HEK293 (cell line): ENCODE results near the gene MPZL1.
"Not testable (repeated sequence)": the region's sequence is repeated elsewhere in the genome, so short reads cannot be mapped to it uniquely, and the experiment has no call there.

Experiments
- CTCF ChIA-PET: fragments of 350-600 bp; formaldehyde crosslinking; extraction: SDS; loops from one replicate; lab custom pipeline; 2021; ENCODE audit warnings: antibody characterized with exemption; lab: Yijun Ruan, JAX
- POLR2A ChIA-PET: fragments of 300-600 bp; formaldehyde crosslinking; extraction: SDS; loops from one replicate; lab custom pipeline; 2020; ENCODE audit warnings: antibody characterized with exemption, inconsistent platforms; lab: Yijun Ruan, JAX
- H3K27ac ChIP-seq: fragments of 200-500 bp; sonication (Bioruptor generic); 2 replicates; pipeline ENCODE4 v1.5.1; 2014; ENCODE audit warnings: low read depth, low read length, control low read depth, inconsistent platforms; ENCODE audit errors: extremely low read depth
- H3K36me3 ChIP-seq, 2 experiments: fragments of 200-500 bp in 1 of 2; sonication (Bioruptor generic) in 1 of 2; 1 replicate in 1 of 2; 2 replicates in 1 of 2; pipeline ENCODE4 v1.5.1; 2014 to 2017; ENCODE audit warnings: inconsistent platforms in 2 of 2, low read length in 2 of 2; ENCODE audit not compliant: control insufficient read depth in 2 of 2, insufficient read depth in 1 of 2
- H3K4me1 ChIP-seq: fragments of 200-500 bp; sonication (Bioruptor generic); 2 replicates; pipeline ENCODE4 v1.5.1; 2014; ENCODE audit warnings: mild to moderate bottlenecking, low read length, inconsistent platforms; ENCODE audit not compliant: control insufficient read depth, insufficient read depth
- H3K4me3 ChIP-seq: 2 replicates; pipeline ENCODE4 v1.5.1; 2011; ENCODE audit warnings: low read depth, mild to moderate bottlenecking, control low read depth, low read length, moderate library complexity
- H3K9me3 ChIP-seq: fragments of 200-500 bp; sonication (Bioruptor generic); 2 replicates; pipeline ENCODE4 v1.5.1; 2014; ENCODE audit warnings: low read depth, low read length, inconsistent platforms; ENCODE audit not compliant: control insufficient read depth, insufficient read depth
- HOXA7 ChIP-seq: sonication (generic); formaldehyde crosslinking; IDR thresholded peaks from 2 replicates; pipeline ENCODE4 v1.8.1; 2022; ENCODE audit warnings: missing genetic modification reagents, borderline replicate concordance
- IKZF3 ChIP-seq: fragments of 450-650 bp; IDR thresholded peaks from 2 replicates; pipeline ENCODE4 v1.5.0; 2018; ENCODE audit warnings: missing biosample characterization, mild to moderate bottlenecking, missing genetic modification characterization, moderate library complexity
- KLF8 ChIP-seq: fragments of 450-650 bp; formaldehyde crosslinking; IDR thresholded peaks from 2 replicates; pipeline ENCODE4 v1.5.1; 2016; ENCODE audit warnings: missing biosample characterization, missing genetic modification characterization
- SP7 ChIP-seq: fragments of 450-650 bp; formaldehyde crosslinking; IDR thresholded peaks from 2 replicates; pipeline ENCODE4 v1.5.1; 2016; ENCODE audit warnings: missing biosample characterization, missing genetic modification characterization
- ZBTB21 ChIP-seq: fragments of 450-650 bp; formaldehyde crosslinking; IDR thresholded peaks from 2 replicates; pipeline ENCODE4 v1.5.1; 2017; ENCODE audit warnings: missing biosample characterization, missing genetic modification characterization
- ZBTB6 ChIP-seq: fragments of 450-650 bp; formaldehyde crosslinking; IDR thresholded peaks from 2 replicates; pipeline ENCODE4 v1.5.1; 2017; ENCODE audit warnings: missing biosample characterization, missing genetic modification characterization
- ZFP37 ChIP-seq: fragments of 450-650 bp; formaldehyde crosslinking; IDR thresholded peaks from 2 replicates; pipeline ENCODE4 v1.5.1; 2016; ENCODE audit warnings: missing biosample characterization, missing genetic modification characterization
- ZNF174 ChIP-seq: fragments of 450-650 bp; formaldehyde crosslinking; IDR thresholded peaks from 2 replicates; pipeline ENCODE4 v1.5.0; 2017; ENCODE audit warnings: missing biosample characterization, mild to moderate bottlenecking, missing genetic modification characterization
- ZNF19 ChIP-seq: fragments of 450-650 bp; formaldehyde crosslinking; IDR thresholded peaks from 2 replicates; pipeline ENCODE4; 2016; ENCODE audit warnings: missing biosample characterization, missing genetic modification characterization, low read depth
- ZNF202 ChIP-seq: fragments of 450-650 bp; formaldehyde crosslinking; IDR thresholded peaks from 2 replicates; pipeline ENCODE4 v1.5.1; 2016; ENCODE audit warnings: missing biosample characterization, missing genetic modification characterization, borderline replicate concordance
- ZNF37A ChIP-seq: fragments of 450-650 bp; IDR thresholded peaks from 2 replicates; pipeline ENCODE4 v1.5.1; 2018; ENCODE audit warnings: missing biosample characterization, missing genetic modification characterization
- ZNF404 ChIP-seq: fragments of 450-650 bp; formaldehyde crosslinking; IDR thresholded peaks from 2 replicates; pipeline ENCODE4 v1.5.1; 2017; ENCODE audit warnings: missing biosample characterization, missing genetic modification characterization
- ZNF510 ChIP-seq: fragments of 450-650 bp; formaldehyde crosslinking; IDR thresholded peaks from 2 replicates; pipeline ENCODE4 v1.5.1; 2018; ENCODE audit warnings: mild to moderate bottlenecking, missing genetic modification characterization, missing biosample characterization; ENCODE audit not compliant: insufficient replicate concordance
- ZNF521 ChIP-seq: fragments of 450-650 bp; formaldehyde crosslinking; IDR thresholded peaks from 2 replicates; pipeline ENCODE4 v1.5.1; 2017; ENCODE audit warnings: missing biosample characterization, mild to moderate bottlenecking, missing genetic modification characterization
- ZNF529 ChIP-seq: fragments of 450-650 bp; formaldehyde crosslinking; IDR thresholded peaks from 2 replicates; pipeline ENCODE4 v1.5.1; 2017; ENCODE audit warnings: missing genetic modification characterization, missing biosample characterization; ENCODE audit not compliant: insufficient replicate concordance
- ZNF610 ChIP-seq: fragments of 450-650 bp; formaldehyde crosslinking; IDR thresholded peaks from 2 replicates; pipeline ENCODE4 v1.5.1; 2016; ENCODE audit warnings: missing biosample characterization, missing genetic modification characterization, borderline replicate concordance
- ZNF660 ChIP-seq: fragments of 450-650 bp; IDR thresholded peaks from 2 replicates; pipeline ENCODE4 v1.5.1; 2018; ENCODE audit warnings: missing biosample characterization, mild to moderate bottlenecking, missing genetic modification characterization
- ZNF664 ChIP-seq: fragments of 450-650 bp; formaldehyde crosslinking; IDR thresholded peaks from 2 replicates; pipeline ENCODE4 v1.5.1; 2016; ENCODE audit warnings: missing biosample characterization, missing genetic modification characterization
- ZNF677 ChIP-seq: fragments of 450-650 bp; IDR thresholded peaks from 2 replicates; pipeline ENCODE4 v1.5.0; 2018; ENCODE audit warnings: missing biosample characterization, mild to moderate bottlenecking, missing genetic modification characterization, moderate library complexity
- ZNF692 ChIP-seq: fragments of 450-650 bp; formaldehyde crosslinking; IDR thresholded peaks from 2 replicates; pipeline ENCODE4 v1.5.1; 2016; ENCODE audit warnings: missing biosample characterization, missing genetic modification characterization
- ZNF747 ChIP-seq: fragments of 450-650 bp; formaldehyde crosslinking; IDR thresholded peaks from 2 replicates; pipeline ENCODE4 v1.5.1; 2016; ENCODE audit warnings: missing biosample characterization, missing genetic modification characterization

MPZL1 gene

GRCh38 chr1:167805041-167805556 lies 83.3 kb downstream of the MPZL1 start:
- no peak overlapping the region for H3K27ac ChIP-seq
- POLR2A ChIA-PET: no interaction called here
- H3K4me1 ChIP-seq: no peaks in the 10 kb centered on the region
- no peaks in the 10 kb centered on the region for H3K36me3 ChIP-seq
- no peak overlapping the region for H3K4me3 ChIP-seq
- no peaks in the 10 kb centered on the region for H3K9me3 ChIP-seq
- TF ChIP-seq ZBTB21 (tag by site-specific recombination) (no peak), KLF8 (tag by site-specific recombination) (no peak), ZFP37 (tag by site-specific recombination) (no peak)
- CTCF ChIA-PET: no interaction called here

GRCh38 chr1:167806235-167806634 lies 84.5 kb downstream of the MPZL1 start:
- H3K4me1 ChIP-seq, H3K36me3 ChIP-seq, H3K27ac ChIP-seq, H3K4me3 ChIP-seq, CTCF ChIA-PET, POLR2A ChIA-PET, H3K9me3 ChIP-seq: not testable (repeated sequence)

- CTCF ChIA-PET: interaction anchor here (0.7 kb wide), 1 partner anchor 28 kb away, joined by 3 read pairs; no protein-coding TSS in a partner anchor
- H3K27ac ChIP-seq, H3K9me3 ChIP-seq, POLR2A ChIA-PET, H3K4me3 ChIP-seq, H3K36me3 ChIP-seq, H3K4me1 ChIP-seq: not testable (repeated sequence)
Observed at GRCh38 chr1:167806676-167807075, 84.9 kb downstream of the MPZL1 start.

- no peaks in the 10 kb centered on the region for H3K9me3 ChIP-seq
- CTCF ChIA-PET: interaction anchor here (0.5 to 1.2 kb wide), 2 partner anchors 16 to 132 kb away, joined by 3 to 4 read pairs; no protein-coding TSS in a partner anchor
Observed at GRCh38 chr1:167808104-167808503, 86.3 kb downstream of the MPZL1 start.

GRCh38 chr1:167808690-167809089 lies 86.9 kb downstream of the MPZL1 start:
- Histone ChIP-seq H3K27ac (no peak overlapping the region), H3K4me1 (no peaks in the 10 kb centered on the region), H3K4me3 (no peak overlapping the region), H3K9me3 (no peaks in the 10 kb centered on the region), H3K36me3 (no peaks in the 10 kb centered on the region)
- POLR2A ChIA-PET: no interaction called here
- CTCF ChIA-PET: interaction anchor here (0.7 kb wide), 1 partner anchor 122 kb away, joined by 6 read pairs; no protein-coding TSS in a partner anchor
- TF ChIP-seq ZNF664 (tag by site-specific recombination): no peak
- TF ChIP-seq SP7 (tag by site-specific recombination): no peak
- no peak for TF ChIP-seq ZNF521 (tag by site-specific recombination)
- TF ChIP-seq HOXA7: no peak
- no peak for TF ChIP-seq ZNF37A
- TF ChIP-seq ZNF19 (tag by site-specific recombination): no peak
- TF ChIP-seq ZNF660 (tag by site-specific recombination): no peak

More at GRCh38 chr1:167808104-167808503, 86.3 kb downstream of the MPZL1 start:
- Histone ChIP-seq H3K4me3 (no peak overlapping the region), H3K36me3 (no peaks in the 10 kb centered on the region), H3K27ac (no peak overlapping the region), H3K4me1 (no peaks in the 10 kb centered on the region)
- POLR2A ChIA-PET: no interaction called here
- TF ChIP-seq ZNF747: no peak
- no peak for TF ChIP-seq ZBTB6 (tag by site-specific recombination)
- no peak for TF ChIP-seq ZNF510 (tag by site-specific recombination)
- no peak for TF ChIP-seq IKZF3
- no peak for TF ChIP-seq ZNF404 (tag by site-specific recombination)
- no peak for TF ChIP-seq ZNF692 (tag by site-specific recombination)
- no peak for TF ChIP-seq ZNF202
- TF ChIP-seq ZNF174 (tag by site-specific recombination): no peak
- TF ChIP-seq ZNF529 (tag by site-specific recombination): no peak
- TF ChIP-seq ZNF677: no peak
- TF ChIP-seq ZNF610 (tag by site-specific recombination): no peak
